ENCODE results near the gene PRKCB.
A peak's percentile ranks its signal among the peaks of the same experiment; 100 is the strongest.
"Not testable (repeated sequence)": the region's sequence is repeated elsewhere in the genome, so short reads cannot be mapped to it uniquely, and the experiment has no call there.

Gene PRKCB

GRCh38 chr16:24022797-24023196 lies 187.0 kb downstream of the PRKCB start:
- TF ChIP-seq CTCF (IDR thresholded peaks at IDR 0.05; ENCODE audit: insufficient read depth, low read depth, low read length, missing control alignments): no peak
- H3K4me3 ChIP-seq (ENCODE audit: low read depth, low read length): no peak overlapping the region
- DNase-seq (ENCODE audit: low read depth): no peak

- no peak for TF ChIP-seq CTCF (IDR thresholded peaks at IDR 0.05; ENCODE audit: insufficient read depth, low read depth, low read length, missing control alignments)
- H3K4me3 ChIP-seq (ENCODE audit: low read depth, low read length): no peak overlapping the region
- no peak for DNase-seq (ENCODE audit: low read depth)
Observed at GRCh38 chr16:24023621-24024020, 187.8 kb downstream of the PRKCB start.

- no peak for TF ChIP-seq CTCF (IDR thresholded peaks at IDR 0.05; ENCODE audit: insufficient read depth, low read depth, low read length, missing control alignments)
- no peak overlapping the region for H3K4me3 ChIP-seq (ENCODE audit: low read depth, low read length)
- DNase-seq (ENCODE audit: low read depth): no peak
Observed at GRCh38 chr16:24024971-24025370, 189.2 kb downstream of the PRKCB start.

- TF ChIP-seq CTCF (IDR thresholded peaks at IDR 0.05; ENCODE audit: insufficient read depth, low read depth, low read length, missing control alignments): no peak
- no peak for DNase-seq (ENCODE audit: low read depth)
Observed at GRCh38 chr16:24027466-24027865, 191.7 kb downstream of the PRKCB start.

GRCh38 chr16:24029841-24030240 lies 194.1 kb downstream of the PRKCB start:
- H3K4me3 ChIP-seq (ENCODE audit: low read depth, low read length); DNase-seq (ENCODE audit: low read depth): not testable (repeated sequence)

More at GRCh38 chr16:24027466-24027865, 191.7 kb downstream of the PRKCB start:
- H3K4me3 ChIP-seq (ENCODE audit: low read depth, low read length): no peak overlapping the region

GRCh38 chr16:24035127-24035842 lies 199.5 kb downstream of the PRKCB start:
- no peak for TF ChIP-seq CTCF (IDR thresholded peaks at IDR 0.05; ENCODE audit: insufficient read depth, low read depth, low read length, missing control alignments)
- H3K4me3 ChIP-seq (ENCODE audit: low read depth, low read length): no peak overlapping the region
- peak; percentile 10 for DNase-seq (ENCODE audit: low read depth)

- no peak for DNase-seq (ENCODE audit: low read depth)
- TF ChIP-seq CTCF (IDR thresholded peaks at IDR 0.05; ENCODE audit: insufficient read depth, low read depth, low read length, missing control alignments): no peak
- H3K4me3 ChIP-seq (ENCODE audit: low read depth, low read length): no peak overlapping the region
Observed at GRCh38 chr16:24036038-24036543, 200.3 kb downstream of the PRKCB start.
